PC-3 (cell line): ENCODE results near the gene PKNOX2.

Experiments used
- EZH2 ChIP-seq: fragments of 300-600 bp; sonication (generic); IDR thresholded peaks from one replicate; pipeline ENCODE4 v1.6.1; 2017; ENCODE audit warnings: antibody characterized with exemption, mild to moderate bottlenecking, low read length; ENCODE audit not compliant: unreplicated experiment
- EZH2phosphoT487 ChIP-seq: fragments of 300-600 bp; sonication (generic); IDR thresholded peaks from 2 replicates; pipeline ENCODE4 v1.6.1; 2018; ENCODE audit warnings: mild to moderate bottlenecking, antibody characterized with exemption, low read length, borderline replicate concordance
- TF ChIP-seq, protein P1 (sequence below): fragments of 300-600 bp; sonication (generic); conservative IDR thresholded peaks from 2 replicates; pipeline ENCODE4 v1.5.1; 2017; ENCODE audit warnings: antibody characterized with exemption, low read depth, mild to moderate bottlenecking, low read length

- TF ChIP-seq, protein P1, sequence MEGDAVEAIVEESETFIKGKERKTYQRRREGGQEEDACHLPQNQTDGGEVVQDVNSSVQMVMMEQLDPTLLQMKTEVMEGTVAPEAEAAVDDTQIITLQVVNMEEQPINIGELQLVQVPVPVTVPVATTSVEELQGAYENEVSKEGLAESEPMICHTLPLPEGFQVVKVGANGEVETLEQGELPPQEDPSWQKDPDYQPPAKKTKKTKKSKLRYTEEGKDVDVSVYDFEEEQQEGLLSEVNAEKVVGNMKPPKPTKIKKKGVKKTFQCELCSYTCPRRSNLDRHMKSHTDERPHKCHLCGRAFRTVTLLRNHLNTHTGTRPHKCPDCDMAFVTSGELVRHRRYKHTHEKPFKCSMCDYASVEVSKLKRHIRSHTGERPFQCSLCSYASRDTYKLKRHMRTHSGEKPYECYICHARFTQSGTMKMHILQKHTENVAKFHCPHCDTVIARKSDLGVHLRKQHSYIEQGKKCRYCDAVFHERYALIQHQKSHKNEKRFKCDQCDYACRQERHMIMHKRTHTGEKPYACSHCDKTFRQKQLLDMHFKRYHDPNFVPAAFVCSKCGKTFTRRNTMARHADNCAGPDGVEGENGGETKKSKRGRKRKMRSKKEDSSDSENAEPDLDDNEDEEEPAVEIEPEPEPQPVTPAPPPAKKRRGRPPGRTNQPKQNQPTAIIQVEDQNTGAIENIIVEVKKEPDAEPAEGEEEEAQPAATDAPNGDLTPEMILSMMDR, result no peak
- TF ChIP-seq EZH2, result no peak
- TF ChIP-seq EZH2phosphoT487, result no peak
Measured at GRCh38 chr11:125279676-125280418, 115.3 kb downstream of the PKNOX2 start.
